ENCODE data around the gene WFIKKN2.

DNA sequence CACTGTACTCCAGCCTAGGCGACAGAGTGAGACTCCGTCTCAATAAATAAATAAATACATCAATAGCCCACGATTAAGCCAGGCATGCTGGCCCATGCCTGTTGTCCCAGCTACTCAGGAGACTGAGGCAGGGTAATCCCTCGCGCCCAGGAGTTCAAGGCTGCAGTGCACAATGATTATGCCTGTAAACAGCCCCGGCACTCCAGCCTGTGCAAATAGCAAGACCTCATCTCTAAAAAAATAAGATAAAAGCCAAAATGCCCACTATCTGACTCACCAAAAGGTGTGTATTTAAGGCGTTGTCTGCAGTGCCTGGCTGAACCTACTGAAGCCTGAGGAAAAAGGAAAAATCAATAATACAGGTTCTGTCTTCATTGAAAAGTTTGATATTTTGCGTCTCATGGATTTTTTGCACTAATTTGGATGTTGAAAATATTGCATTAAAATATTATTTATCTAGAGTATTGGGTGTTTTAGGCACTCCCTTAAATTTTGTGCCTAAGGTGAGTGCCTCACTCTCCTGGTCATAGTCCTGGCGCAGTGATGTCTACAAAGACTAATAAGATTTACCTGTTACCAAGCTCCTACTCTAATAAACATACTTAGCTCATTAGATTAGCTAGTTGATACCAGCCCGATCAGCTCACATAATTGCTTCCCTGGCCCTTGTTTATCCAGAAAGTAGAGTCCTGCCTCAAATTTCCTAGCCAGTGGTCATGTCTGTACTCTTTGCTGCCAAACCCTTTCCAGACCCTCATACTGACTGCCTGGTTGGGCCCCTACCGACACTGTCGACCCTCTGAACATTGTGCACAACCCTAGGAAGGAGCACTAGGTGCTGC, 55.5 kb downstream of the WFIKKN2 start:
- TF ChIP-seq, protein P1, sequence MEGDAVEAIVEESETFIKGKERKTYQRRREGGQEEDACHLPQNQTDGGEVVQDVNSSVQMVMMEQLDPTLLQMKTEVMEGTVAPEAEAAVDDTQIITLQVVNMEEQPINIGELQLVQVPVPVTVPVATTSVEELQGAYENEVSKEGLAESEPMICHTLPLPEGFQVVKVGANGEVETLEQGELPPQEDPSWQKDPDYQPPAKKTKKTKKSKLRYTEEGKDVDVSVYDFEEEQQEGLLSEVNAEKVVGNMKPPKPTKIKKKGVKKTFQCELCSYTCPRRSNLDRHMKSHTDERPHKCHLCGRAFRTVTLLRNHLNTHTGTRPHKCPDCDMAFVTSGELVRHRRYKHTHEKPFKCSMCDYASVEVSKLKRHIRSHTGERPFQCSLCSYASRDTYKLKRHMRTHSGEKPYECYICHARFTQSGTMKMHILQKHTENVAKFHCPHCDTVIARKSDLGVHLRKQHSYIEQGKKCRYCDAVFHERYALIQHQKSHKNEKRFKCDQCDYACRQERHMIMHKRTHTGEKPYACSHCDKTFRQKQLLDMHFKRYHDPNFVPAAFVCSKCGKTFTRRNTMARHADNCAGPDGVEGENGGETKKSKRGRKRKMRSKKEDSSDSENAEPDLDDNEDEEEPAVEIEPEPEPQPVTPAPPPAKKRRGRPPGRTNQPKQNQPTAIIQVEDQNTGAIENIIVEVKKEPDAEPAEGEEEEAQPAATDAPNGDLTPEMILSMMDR (IDR thresholded peaks at IDR 0.05), result no peak
- TF ChIP-seq POLR2A (IDR thresholded peaks at IDR 0.05), result no peak

Measured in uterus (tissue), 2 donors.